Activated CD4-positive, alpha-beta memory T cell treated with anti-CD3 and anti-CD28 coated beads, Interleukin-2, amount 10 ng/mL, durations not matched to agents 7 days and 5 days (primary cell): ENCODE data around the gene MGAT4B. TPM values are rescaled to one million over a fixed set of nuclear protein-coding genes. Genes with fewer than 3 reads are reported as not detected.

Experiments
- CTCF ChIA-PET: fragments of 350-600 bp; sonication (Branson Sonifier 250); formaldehyde crosslinking; loops from one replicate; lab custom pipeline; 2021; ENCODE audit warnings: antibody characterized with exemption, inconsistent platforms; lab: Charles Lee
- POLR2A ChIA-PET: fragments of 350-600 bp; sonication (Branson Sonifier 250); formaldehyde crosslinking; loops from one replicate; lab custom pipeline; 2021; ENCODE audit warnings: antibody characterized with exemption; lab: Charles Lee
- DNase-seq: peaks from one replicate; pipeline ENCODE4 v3.0.0-alpha.2; 2020
- H3K27ac Mint-ChIP-seq: one replicate; pipeline ENCODE4 v1.8.0; 2021; ENCODE audit warnings: mild to moderate bottlenecking, mixed read lengths
- H3K27me3 Mint-ChIP-seq: one replicate; pipeline ENCODE4 v1.8.0; 2021; ENCODE audit warnings: mixed read lengths
- H3K36me3 Mint-ChIP-seq: one replicate; pipeline ENCODE4 v1.8.0; 2021; ENCODE audit warnings: low read depth, mixed read lengths
- H3K4me1 Mint-ChIP-seq: one replicate; pipeline ENCODE4 v1.8.0; 2021; ENCODE audit warnings: mixed read lengths
- H3K4me3 Mint-ChIP-seq: one replicate; pipeline ENCODE4 v1.8.0; 2021; ENCODE audit warnings: mild to moderate bottlenecking, mixed read lengths
- H3K9me3 Mint-ChIP-seq: one replicate; pipeline ENCODE4 v1.8.0; 2021; ENCODE audit warnings: mixed read lengths
- total RNA-seq, 2 experiments: library from RNA; stranded (reverse); gene quantifications; one replicate each; pipeline ENCODE4 v1.2.3, GENCODE V29; 2021

The MGAT4B gene
- total RNA-seq, 2 experiments from 2014 or later: 94.8 to 95.7 TPM

DNA sequence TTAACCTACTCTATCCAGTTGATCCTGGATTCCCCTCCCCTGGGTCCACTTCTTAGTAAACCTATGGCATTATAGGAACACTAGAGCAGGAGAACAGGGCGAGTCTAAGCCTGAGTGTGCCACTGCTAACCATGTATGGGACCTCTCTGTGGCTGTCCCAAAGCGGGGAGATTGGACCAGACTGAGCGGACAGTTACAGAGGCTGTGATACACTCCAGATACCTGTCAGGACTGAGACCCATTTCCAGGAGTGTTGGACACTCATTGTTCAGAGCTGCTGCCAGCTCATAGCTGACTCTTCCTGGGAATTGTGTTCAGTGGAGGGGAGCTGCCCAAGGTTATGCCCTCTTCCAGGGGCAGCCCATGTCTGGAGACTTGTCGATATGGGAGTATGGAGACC, 24.8 kb downstream of the MGAT4B start:
- Mint-ChIP-seq H3K36me3 (peaks cover 8% of the 10 kb centered on the region), H3K4me1 (no peaks in the 10 kb centered on the region), H3K4me3 (no peak overlapping the region), H3K27ac (no peak overlapping the region), H3K9me3 (no peaks in the 10 kb centered on the region), H3K27me3 (no peaks in the 10 kb centered on the region)
- ChIA-PET CTCF (interaction anchor here (2.1 kb wide), 1 partner anchor 20 kb away, joined by 4 read pairs; no protein-coding TSS in a partner anchor), POLR2A (no interaction called here)
- no peak for DNase-seq

DNA sequence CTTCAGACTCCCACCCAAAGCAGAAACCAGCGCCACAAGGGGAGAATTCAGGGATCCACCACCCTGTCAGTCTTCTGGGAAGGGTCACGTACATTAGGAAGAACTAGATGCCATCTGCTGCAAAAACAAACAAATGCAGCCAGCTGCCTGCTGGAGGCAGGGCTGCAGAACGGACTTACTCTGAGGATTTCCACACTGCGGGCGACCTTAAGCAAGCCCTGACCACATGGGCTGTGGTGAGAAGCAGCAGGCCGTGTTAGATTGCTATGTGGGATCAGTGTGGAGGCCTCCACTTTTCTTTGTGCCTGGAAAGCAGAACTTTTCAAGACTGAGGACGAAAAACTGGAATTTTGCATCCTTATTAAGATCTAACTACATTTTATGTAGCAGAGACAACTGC, 26.3 kb downstream of the MGAT4B start:
- H3K27me3 Mint-ChIP-seq: no peaks in the 10 kb centered on the region
- no peaks in the 10 kb centered on the region for H3K9me3 Mint-ChIP-seq
- no peak for DNase-seq
- ChIA-PET CTCF (interaction anchor here (0.9 to 1.5 kb wide), 2 partner anchors 17 to 18 kb away, joined by 3 to 5 read pairs; no protein-coding TSS in a partner anchor), POLR2A (no interaction called here)
- no peaks in the 10 kb centered on the region for H3K4me1 Mint-ChIP-seq
- H3K36me3 Mint-ChIP-seq: peaks cover 14% of the 10 kb centered on the region
- H3K4me3 Mint-ChIP-seq: no peak overlapping the region
- H3K27ac Mint-ChIP-seq: no peak overlapping the region

DNA sequence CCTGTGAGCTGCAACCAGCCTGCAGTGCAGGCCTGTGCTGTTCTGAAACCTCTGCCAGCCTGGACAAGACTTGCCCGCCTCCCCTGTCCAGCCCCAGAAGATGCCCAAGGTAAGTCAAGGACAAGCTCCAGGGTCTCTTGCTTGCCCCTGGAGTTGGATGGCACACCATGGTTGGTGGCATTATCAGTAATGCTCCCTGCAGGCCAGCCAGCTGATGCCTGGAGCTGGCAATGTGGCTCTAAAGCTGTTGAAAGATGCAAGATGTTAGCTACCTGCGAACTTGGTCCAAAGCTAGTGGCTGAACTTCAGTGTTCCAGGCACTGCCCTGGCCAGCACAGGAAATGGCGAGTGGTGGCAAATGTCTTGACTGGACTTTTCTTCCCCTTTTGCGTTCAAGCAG, 26.8 kb downstream of the MGAT4B start:
- Mint-ChIP-seq H3K9me3 (no peaks in the 10 kb centered on the region), H3K27ac (no peak overlapping the region), H3K36me3 (peaks cover 14% of the 10 kb centered on the region), H3K27me3 (no peaks in the 10 kb centered on the region), H3K4me1 (no peaks in the 10 kb centered on the region), H3K4me3 (no peak overlapping the region)
- POLR2A ChIA-PET: no interaction called here
- DNase-seq: no peak
- CTCF ChIA-PET: interaction anchor here (0.9 to 1.5 kb wide), 2 partner anchors 16 to 18 kb away, joined by 3 to 5 read pairs; no protein-coding TSS in a partner anchor

DNA sequence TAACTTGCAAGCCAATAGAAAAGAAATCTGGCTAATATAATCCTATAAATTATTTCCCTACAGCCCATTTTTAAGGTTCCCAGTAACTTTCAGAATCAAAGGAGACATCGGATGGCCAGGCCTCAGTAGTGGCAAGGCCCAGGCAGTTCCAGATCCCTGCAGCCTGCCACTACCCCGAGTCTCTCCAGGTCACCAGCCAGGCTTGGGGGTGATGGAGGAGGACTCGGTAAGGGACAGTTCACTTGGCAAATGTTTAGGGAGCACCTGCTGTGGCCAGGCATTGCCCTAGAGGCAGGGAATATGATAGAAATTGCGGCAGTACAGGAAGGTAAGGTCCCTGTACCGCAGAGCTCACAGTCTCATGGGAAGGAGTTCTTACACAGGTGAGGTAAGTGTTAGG, 28.1 kb downstream of the MGAT4B start:
- CTCF ChIA-PET: no interaction called here
- POLR2A ChIA-PET: no interaction called here
- H3K4me3 Mint-ChIP-seq: no peak overlapping the region
- H3K9me3 Mint-ChIP-seq: no peaks in the 10 kb centered on the region
- no peak overlapping the region for H3K27ac Mint-ChIP-seq
- no peaks in the 10 kb centered on the region for H3K4me1 Mint-ChIP-seq
- no peak for DNase-seq
- H3K27me3 Mint-ChIP-seq: no peaks in the 10 kb centered on the region
- H3K36me3 Mint-ChIP-seq: peaks cover 22% of the 10 kb centered on the region

DNA sequence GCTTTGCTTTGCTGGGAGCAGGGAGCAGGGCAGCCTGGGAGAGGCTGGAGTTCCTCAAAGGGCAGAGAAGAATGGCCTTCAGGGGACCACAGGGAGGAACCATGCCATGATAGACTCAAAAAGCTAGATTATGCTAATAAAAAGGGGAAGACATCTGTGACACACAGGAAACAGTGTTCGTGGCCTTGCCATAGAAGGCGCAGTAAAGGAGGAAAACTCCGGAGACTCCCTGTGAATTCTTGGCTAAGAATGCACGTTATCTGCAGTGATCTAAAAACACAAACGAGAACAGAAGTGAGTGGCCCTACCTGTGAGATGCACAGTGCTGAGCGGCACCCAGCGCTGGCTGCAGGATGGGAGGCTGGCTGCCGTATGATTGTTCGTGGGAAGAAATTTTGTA, 28.8 kb downstream of the MGAT4B start:
- ChIA-PET CTCF (interaction anchor here (0.5 to 1.2 kb wide), 3 partner anchors 10 to 17 kb away, joined by 3 to 4 read pairs (median 3); no protein-coding TSS in a partner anchor), POLR2A (interaction anchor here (1.5 to 1.9 kb wide), 2 partner anchors 10 to 19 kb away, joined by 3 to 4 read pairs; no protein-coding TSS in a partner anchor)
- Mint-ChIP-seq H3K4me3 (no peak overlapping the region), H3K4me1 (no peaks in the 10 kb centered on the region), H3K27me3 (no peaks in the 10 kb centered on the region), H3K36me3 (peaks cover 29% of the 10 kb centered on the region), H3K9me3 (no peaks in the 10 kb centered on the region), H3K27ac (no peak overlapping the region)
- no peak for DNase-seq

DNA sequence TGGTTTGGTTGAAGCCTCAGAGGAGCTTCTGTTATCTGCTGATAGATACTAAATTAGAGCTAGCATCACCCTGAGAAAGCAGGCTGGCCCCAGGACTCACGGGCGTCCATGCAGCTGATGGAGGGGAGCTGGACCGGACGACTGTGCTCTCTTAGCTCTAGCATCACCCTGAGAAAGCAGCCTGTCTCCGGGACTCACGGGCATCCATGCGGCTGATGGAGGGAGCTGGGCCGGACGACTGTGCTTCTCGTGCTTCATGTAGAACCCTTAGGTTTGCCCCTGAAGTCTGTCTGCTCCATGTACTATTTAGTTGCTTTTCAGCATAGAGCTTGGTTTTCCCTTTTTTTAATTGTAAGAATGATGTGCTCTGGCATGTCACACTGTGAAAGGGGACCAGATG, 29.2 kb downstream of the MGAT4B start:
- CTCF ChIA-PET: interaction anchor here (0.5 to 1.2 kb wide), 3 partner anchors 9 to 17 kb away, joined by 3 to 4 read pairs (median 3); no protein-coding TSS in a partner anchor
- peaks cover 33% of the 10 kb centered on the region for H3K36me3 Mint-ChIP-seq
- H3K4me1 Mint-ChIP-seq: no peaks in the 10 kb centered on the region
- DNase-seq: no peak
- H3K4me3 Mint-ChIP-seq: no peak overlapping the region
- POLR2A ChIA-PET: interaction anchor here (1.5 to 1.9 kb wide), 2 partner anchors 11 to 19 kb away, joined by 3 to 4 read pairs; no protein-coding TSS in a partner anchor
- H3K27ac Mint-ChIP-seq: no peak overlapping the region
- no peaks in the 10 kb centered on the region for H3K9me3 Mint-ChIP-seq
- no peaks in the 10 kb centered on the region for H3K27me3 Mint-ChIP-seq

DNA sequence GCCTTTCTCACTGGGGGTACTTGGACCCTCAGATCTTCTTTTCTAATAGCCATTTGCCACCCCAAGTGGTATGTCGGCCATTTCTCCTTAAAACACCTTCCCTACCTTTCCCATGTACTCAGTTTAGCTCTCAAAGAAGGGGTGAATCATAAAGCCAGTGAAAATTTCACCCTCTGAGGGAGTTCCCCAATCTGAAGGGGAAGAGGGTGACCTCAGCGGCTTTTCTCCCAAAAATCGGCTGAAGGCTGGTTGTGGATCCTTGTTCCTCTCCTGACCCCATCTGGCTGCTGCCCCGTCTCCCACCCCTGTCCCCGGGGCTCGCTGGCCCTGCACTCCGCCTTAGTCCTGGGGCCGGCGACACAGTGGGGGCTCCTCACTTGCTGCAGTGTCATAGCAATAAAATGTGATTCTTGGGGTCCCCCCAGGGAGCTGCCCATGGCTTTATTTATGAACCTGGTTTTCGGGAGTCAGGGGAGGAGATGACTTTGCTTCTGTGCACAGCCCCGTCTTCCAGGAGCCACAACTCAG, 30.2 kb downstream of the MGAT4B start:
- CTCF ChIA-PET: interaction anchor here (1.1 to 1.2 kb wide), 2 partner anchors 8 to 15 kb away, joined by 3 to 4 read pairs; no protein-coding TSS in a partner anchor

DNA sequence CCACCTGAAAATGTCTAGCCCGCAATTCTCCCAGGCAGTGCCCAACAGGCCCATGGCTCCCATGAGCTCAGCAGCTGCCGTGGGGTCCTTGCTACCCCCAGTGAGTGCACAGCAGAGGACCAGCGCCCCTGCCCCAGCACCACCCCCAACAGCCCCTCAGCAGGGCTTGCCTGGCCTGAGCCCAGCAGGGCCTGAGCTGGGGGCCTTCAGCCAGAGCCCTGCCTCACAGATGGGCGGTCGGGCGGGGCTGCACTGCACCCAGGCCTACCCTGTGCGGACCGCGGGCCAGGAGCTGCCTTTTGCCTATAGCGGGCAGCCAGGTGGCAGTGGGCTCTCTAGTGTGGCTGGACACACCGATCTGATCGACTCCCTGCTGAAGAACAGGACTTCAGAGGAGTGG, 32.2 kb downstream of the MGAT4B start:
- no peak for DNase-seq
- no peaks in the 10 kb centered on the region for H3K4me1 Mint-ChIP-seq
- no peaks in the 10 kb centered on the region for H3K9me3 Mint-ChIP-seq
- H3K36me3 Mint-ChIP-seq: peaks cover 55% of the 10 kb centered on the region
- ChIA-PET CTCF (no interaction called here), POLR2A (no interaction called here)
- H3K27me3 Mint-ChIP-seq: no peaks in the 10 kb centered on the region
- no peak overlapping the region for H3K27ac Mint-ChIP-seq
- H3K4me3 Mint-ChIP-seq: no peak overlapping the region

More for the DNA sequence above, 30.2 kb downstream of the MGAT4B start:
- Mint-ChIP-seq H3K4me3 (no peak overlapping the region), H3K27me3 (no peaks in the 10 kb centered on the region), H3K27ac (no peak overlapping the region), H3K4me1 (no peaks in the 10 kb centered on the region), H3K9me3 (no peaks in the 10 kb centered on the region), H3K36me3 (peaks cover 39% of the 10 kb centered on the region)
- DNase-seq: no peak
- POLR2A ChIA-PET: interaction anchor here (0.9 to 1.9 kb wide), 3 partner anchors 12 to 18 kb away, joined by 3 to 4 read pairs (median 3); no protein-coding TSS in a partner anchor

DNA sequence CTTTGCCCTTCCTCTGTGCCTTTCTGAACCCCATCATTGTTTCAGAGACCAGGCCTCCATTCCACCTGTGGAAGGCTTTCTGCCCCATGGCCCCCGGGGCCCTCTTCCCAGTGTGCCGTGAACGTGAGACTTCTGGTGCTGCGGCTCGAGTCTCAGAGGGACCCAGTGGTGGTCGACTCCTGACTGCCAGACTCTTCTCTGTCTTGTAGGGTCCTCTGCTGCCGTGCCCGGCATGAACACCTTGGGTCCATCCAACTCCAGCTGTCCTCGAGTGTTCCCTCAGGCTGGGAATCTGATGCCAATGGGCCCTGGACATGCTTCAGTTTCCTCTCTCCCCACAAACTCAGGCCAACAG, 33.0 kb downstream of the MGAT4B start:
- ChIA-PET POLR2A (no interaction called here), CTCF (no interaction called here)
- no peak overlapping the region for H3K4me3 Mint-ChIP-seq
- no peaks in the 10 kb centered on the region for H3K27me3 Mint-ChIP-seq
- H3K36me3 Mint-ChIP-seq: peaks cover 60% of the 10 kb centered on the region
- no peak overlapping the region for H3K27ac Mint-ChIP-seq
- DNase-seq: no peak
- no peaks in the 10 kb centered on the region for H3K4me1 Mint-ChIP-seq
- H3K9me3 Mint-ChIP-seq: no peaks in the 10 kb centered on the region

DNA sequence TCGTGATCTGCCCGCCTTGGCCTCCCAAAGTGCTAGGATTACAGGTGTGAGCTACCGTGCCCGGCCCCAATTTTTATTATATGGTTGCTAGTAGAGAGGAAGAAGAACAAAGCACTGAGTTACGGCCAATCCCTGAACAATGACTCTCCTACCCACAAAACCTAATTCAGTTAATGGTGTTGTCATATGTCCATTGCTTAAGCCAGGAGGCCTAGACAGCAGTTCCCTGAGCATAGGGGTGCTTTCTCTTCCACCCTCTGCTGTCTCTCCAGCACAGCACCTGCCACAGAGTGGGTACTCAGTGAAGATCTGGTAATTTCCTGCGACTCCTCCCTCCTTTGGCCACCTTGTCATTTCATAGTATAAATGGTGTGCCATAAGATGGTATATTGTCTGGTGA, 34.3 kb downstream of the MGAT4B start:
- CTCF ChIA-PET: no interaction called here

DNA sequence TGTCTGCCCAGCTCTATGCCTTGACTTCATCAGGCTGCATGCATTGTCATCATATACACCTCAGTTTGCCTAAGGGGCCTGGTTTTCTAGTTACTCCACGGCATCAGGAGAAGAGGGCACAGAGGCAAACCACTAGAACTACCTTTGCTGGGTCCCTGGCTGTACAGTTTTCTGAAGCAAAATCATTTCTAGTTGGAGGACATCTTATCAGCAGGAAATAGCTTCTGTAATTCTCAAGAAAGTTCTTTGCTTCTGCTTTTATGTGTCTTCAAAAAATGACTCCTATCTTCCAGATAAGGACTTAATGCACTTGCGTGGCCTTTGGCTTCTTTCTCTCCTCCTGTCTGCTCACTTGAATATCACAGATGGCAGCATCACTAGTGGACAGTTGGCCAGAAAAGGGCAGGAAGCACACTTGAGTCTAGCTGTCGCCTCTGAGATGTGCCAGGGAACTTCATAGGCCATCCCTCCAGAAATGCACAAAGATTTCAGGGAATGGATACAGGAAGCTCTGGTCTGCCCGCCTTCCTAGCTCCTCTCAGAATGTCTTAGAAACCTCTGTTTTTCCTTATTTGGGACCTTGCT, 35.3 kb downstream of the MGAT4B start:
- POLR2A ChIA-PET: no interaction called here
- H3K36me3 Mint-ChIP-seq: peaks cover 67% of the 10 kb centered on the region
- CTCF ChIA-PET: interaction anchor here (1.9 kb wide), 1 partner anchor 9 kb away, joined by 13 read pairs; no protein-coding TSS in a partner anchor
- H3K4me3 Mint-ChIP-seq: no peak overlapping the region
- no peak for DNase-seq
- no peaks in the 10 kb centered on the region for H3K9me3 Mint-ChIP-seq
- no peaks in the 10 kb centered on the region for H3K27me3 Mint-ChIP-seq
- H3K4me1 Mint-ChIP-seq: peaks cover 3% of the 10 kb centered on the region
- H3K27ac Mint-ChIP-seq: no peak overlapping the region

More for the DNA sequence above, 34.3 kb downstream of the MGAT4B start:
- no peak for DNase-seq
- POLR2A ChIA-PET: no interaction called here
- Mint-ChIP-seq H3K36me3 (peaks cover 62% of the 10 kb centered on the region), H3K27me3 (no peaks in the 10 kb centered on the region), H3K4me3 (no peak overlapping the region), H3K27ac (no peak overlapping the region), H3K9me3 (no peaks in the 10 kb centered on the region), H3K4me1 (peaks cover 3% of the 10 kb centered on the region)

DNA sequence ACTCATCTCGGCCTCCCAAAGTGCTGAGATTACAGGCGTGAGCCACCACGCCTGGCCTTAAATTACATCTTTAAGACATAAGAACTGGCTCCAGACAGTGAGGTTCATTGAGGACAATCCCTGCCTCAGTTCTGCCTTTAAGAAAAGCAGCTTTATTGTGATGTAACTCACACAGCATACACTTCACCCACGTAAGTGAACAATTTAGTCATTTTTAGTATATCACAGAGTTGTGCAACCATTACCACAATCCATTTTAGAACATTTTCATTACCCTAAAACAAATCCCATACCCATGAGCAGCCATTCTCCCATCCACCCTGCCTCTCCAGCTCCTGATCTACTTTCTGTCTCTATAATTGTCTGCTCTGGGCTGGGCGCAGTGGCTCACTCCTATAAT, 36.9 kb downstream of the MGAT4B start:
- no peaks in the 10 kb centered on the region for H3K9me3 Mint-ChIP-seq
- no peak overlapping the region for H3K27ac Mint-ChIP-seq
- H3K4me3 Mint-ChIP-seq: no peak overlapping the region
- CTCF ChIA-PET: no interaction called here
- POLR2A ChIA-PET: no interaction called here
- H3K4me1 Mint-ChIP-seq: peaks cover 12% of the 10 kb centered on the region
- no peaks in the 10 kb centered on the region for H3K27me3 Mint-ChIP-seq
- no peak for DNase-seq
- H3K36me3 Mint-ChIP-seq: peaks cover 79% of the 10 kb centered on the region

DNA sequence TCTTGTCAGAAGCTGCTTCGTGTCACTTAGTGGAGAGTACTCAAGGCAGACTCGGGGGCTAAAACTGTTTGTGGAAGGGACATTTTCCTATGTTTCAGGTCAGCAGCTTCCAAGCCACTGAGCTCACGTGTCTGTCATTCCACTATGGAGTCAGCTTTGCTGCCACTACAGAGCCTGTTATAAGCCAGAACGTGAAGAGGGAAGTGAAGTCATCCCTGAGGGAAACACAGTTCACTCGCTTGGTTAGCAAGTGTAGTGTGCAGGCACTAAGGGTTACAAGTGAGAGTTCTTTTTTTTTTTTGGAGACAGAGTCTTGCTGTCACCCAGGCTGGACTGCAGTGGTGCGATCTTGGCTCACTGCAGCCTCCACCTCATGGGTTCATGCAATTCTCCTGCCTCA, 37.4 kb downstream of the MGAT4B start:
- Mint-ChIP-seq H3K27me3 (no peaks in the 10 kb centered on the region), H3K36me3 (peaks cover 77% of the 10 kb centered on the region), H3K4me1 (peaks cover 12% of the 10 kb centered on the region), H3K9me3 (no peaks in the 10 kb centered on the region), H3K27ac (no peak overlapping the region), H3K4me3 (no peak overlapping the region)
- CTCF ChIA-PET: no interaction called here
- POLR2A ChIA-PET: no interaction called here
- no peak for DNase-seq
